Psoas muscle (tissue), 8 donors: ENCODE results near the gene GALNT16. TPM values are rescaled to one million over a fixed set of nuclear protein-coding genes. Genes with fewer than 3 reads are reported as not detected.

ENCODE experiments used
- ATAC-seq, 4 donors: fragments of 200-7000 bp; cut with Tn5 transposase; one replicate each; pipeline ENCODE4 v1.9.1; 2020; ENCODE audit warnings: moderate library complexity in 3 of 4, mild to moderate bottlenecking in 2 of 4
- DNase-seq, 2 donors: peaks; one replicate each; pipeline ENCODE4 v3.0.0-alpha.2; 2020
- H3K27ac ChIP-seq: fragments of 200-600 bp; one replicate; pipeline ENCODE4 v1.8.0; 2022
- H3K27me3 ChIP-seq, 3 donors: fragments of 200-600 bp in 1 of 3; one replicate each; pipeline versions ENCODE4 v1.6.1 to v1.8.0; 2013 to 2022; ENCODE audit warnings: low read length in 2 of 3, mild to moderate bottlenecking in 2 of 3, moderate library complexity in 1 of 3; ENCODE audit not compliant: insufficient read depth in 3 of 3
- H3K36me3 ChIP-seq, 2 donors: fragments of 200-600 bp in 1 of 2; one replicate each; pipeline versions ENCODE4 v1.6.1 to v1.8.0; 2013 to 2022; ENCODE audit warnings: low read depth in 1 of 2, mild to moderate bottlenecking in 1 of 2, moderate library complexity in 1 of 2; ENCODE audit not compliant: insufficient read depth in 1 of 2
- H3K4me1 ChIP-seq: fragments of 200-600 bp; one replicate; pipeline ENCODE4 v1.8.0; 2022
- H3K4me3 ChIP-seq: fragments of 200-600 bp; one replicate; pipeline ENCODE4 v1.8.0; 2022; ENCODE audit warnings: mild to moderate bottlenecking
- H3K9me3 ChIP-seq: fragments of 200-600 bp; one replicate; pipeline ENCODE4 v1.8.0; 2022
- CTCF ChIP-seq: fragments of 200-600 bp; IDR thresholded peaks from one replicate; pipeline ENCODE4 v1.8.0; 2022; ENCODE audit warnings: antibody characterized with exemption
- WGBS, 3 donors: extraction: QIAGEN DNeasy Blood & Tissue Kit; methylation state at CpG; one replicate each; pipeline versions ENCODE4 v1.1.6 to v1.1.7; 2013; 5-methylcytosine and 5-hydroxymethylcytosine counted together
- intact Hi-C, 2 donors: fragments of 100-400 bp; cut with DNase I; formaldehyde crosslinking; loops; one replicate each; pipeline versions ENCODE4 v1.11.0 to v1.14.2; 2022
- polyA plus RNA-seq, 3 donors: library from polyadenylated mRNA; stranded (reverse); fragments of 200-250 nt; gene quantifications; one replicate each; pipeline ENCODE4 v1.2.3, GENCODE V29; 2013
- total RNA-seq, 4 donors: library from RNA; stranded (reverse); fragmentation: NEBNext Ultra II Directional in 2 of 4; extraction: Animal tissue kit (Norgen Biotek cat#: 25700) in 2 of 4; gene quantifications; one replicate each; pipeline versions ENCODE4 v1.2.1 to v1.2.4, GENCODE V29; 2021 to 2023
- donor health status: healthy with polysubstance abuse.
- donor health status: DM: no; HTN: no; CAD: no; lungs with moderate emphysema.
- donor health status: Bipolar disorder and iron deficiency.
- donor health status: healthy.
- donor health status: DM: yes; HTN: yes; CAD: no.
- donor health status: DM: no; HTN: no; CAD: no.
- donor health status: DM: no; HTN: no; CAD: no.
- donor health status: DM: yes; HTN: yes; CAD: no.

Gene GALNT16
- total and polyA plus RNA-seq, 7 donors: 0.83 to 2.6 (median 1.7) TPM

GRCh38 chr14:69345402-69345801 lies 85.4 kb downstream of the GALNT16 start:
- H3K27me3 ChIP-seq: no peaks in the 10 kb centered on the region
- no peaks in the 10 kb centered on the region for H3K4me1 ChIP-seq
- H3K36me3 ChIP-seq: no peaks in the 10 kb centered on the region
- H3K4me3 ChIP-seq: no peak overlapping the region
- intact Hi-C loops: loop anchor here in 1 of 2 donors (5.0 kb wide), 1 partner anchor 83 kb away; the partner anchor contains the start of gene GALNT16
- 59 to 66% (median 64%) methylated on average over 4 of the region's 4 CpGs for WGBS, 3 donors
- DNase-seq (no peak), ATAC-seq (no peak)
- H3K9me3 ChIP-seq: no peaks in the 10 kb centered on the region
- no peak overlapping the region for H3K27ac ChIP-seq
- TF ChIP-seq CTCF: no peak

- H3K27me3 ChIP-seq: peaks cover 0 to 1% (median 0%) of the 10 kb centered on the region in 3 donors
- 25 to 37% (median 36%) methylated on average over 9 of the region's 9 CpGs for WGBS, 3 donors
- intact Hi-C loops: loop anchor here in 1 of 2 donors (2.0 to 5.0 kb wide), 2 partner anchors 84 to 104 kb away; partner anchors contain the start of gene GALNT16
- DNase-seq (peak in 1 of 2 donors; percentile 34), ATAC-seq (peak in 2 of 4 donors; percentile 47 to 57)
- no peaks in the 10 kb centered on the region for H3K4me1 ChIP-seq
- TF ChIP-seq CTCF: peak; percentile 43
- no peak overlapping the region for H3K4me3 ChIP-seq
- no peaks in the 10 kb centered on the region for H3K9me3 ChIP-seq
- H3K27ac ChIP-seq: no peak overlapping the region
- H3K36me3 ChIP-seq: no peaks in the 10 kb centered on the region
Measured at GRCh38 chr14:69346710-69347109, 86.8 kb downstream of the GALNT16 start.

GRCh38 chr14:69349091-69349777 lies 89.3 kb downstream of the GALNT16 start:
- no peak for TF ChIP-seq CTCF

GRCh38 chr14:69350892-69351291 lies 90.9 kb downstream of the GALNT16 start:
- Histone ChIP-seq H3K9me3 (no peaks in the 10 kb centered on the region), H3K4me1 (no peaks in the 10 kb centered on the region), H3K36me3 (no peaks in the 10 kb centered on the region), H3K4me3 (no peak overlapping the region), H3K27me3 (peaks cover 0 to 1% (median 0%) of the 10 kb centered on the region in 3 donors), H3K27ac (no peak overlapping the region)
- TF ChIP-seq CTCF: no peak
- no peak for ATAC-seq
- DNase-seq: no peak
- WGBS, 3 donors: 87 to 94% (median 89%) methylated on average over 5 of the region's 5 CpGs
- intact Hi-C loops: no loop called here

More at GRCh38 chr14:69349091-69349777, 89.3 kb downstream of the GALNT16 start:
- H3K27me3 ChIP-seq: peaks cover 0 to 1% (median 0%) of the 10 kb centered on the region in 3 donors
- no peaks in the 10 kb centered on the region for H3K36me3 ChIP-seq
- H3K27ac ChIP-seq: no peak overlapping the region
- H3K4me3 ChIP-seq: no peak overlapping the region
- no peak for ATAC-seq
- no peak for DNase-seq
- 89 to 93% (median 91%) methylated on average over 11 of the region's 11 CpGs for WGBS, 3 donors
- no peaks in the 10 kb centered on the region for H3K4me1 ChIP-seq
- no peaks in the 10 kb centered on the region for H3K9me3 ChIP-seq
- intact Hi-C loops: loop anchor here in 1 of 2 donors (5.0 kb wide), 1 partner anchor 87 kb away; the partner anchor contains the start of gene GALNT16
